GM21529 (cell line): ENCODE measurements around the gene AHNAK.

Experiments used
- ATAC-seq: cut with Tn5 transposase; IDR thresholded peaks from one replicate; pipeline ENCODE4 v1.9.1; 2021; ENCODE audit not compliant: unreplicated experiment

Gene AHNAK

DNA sequence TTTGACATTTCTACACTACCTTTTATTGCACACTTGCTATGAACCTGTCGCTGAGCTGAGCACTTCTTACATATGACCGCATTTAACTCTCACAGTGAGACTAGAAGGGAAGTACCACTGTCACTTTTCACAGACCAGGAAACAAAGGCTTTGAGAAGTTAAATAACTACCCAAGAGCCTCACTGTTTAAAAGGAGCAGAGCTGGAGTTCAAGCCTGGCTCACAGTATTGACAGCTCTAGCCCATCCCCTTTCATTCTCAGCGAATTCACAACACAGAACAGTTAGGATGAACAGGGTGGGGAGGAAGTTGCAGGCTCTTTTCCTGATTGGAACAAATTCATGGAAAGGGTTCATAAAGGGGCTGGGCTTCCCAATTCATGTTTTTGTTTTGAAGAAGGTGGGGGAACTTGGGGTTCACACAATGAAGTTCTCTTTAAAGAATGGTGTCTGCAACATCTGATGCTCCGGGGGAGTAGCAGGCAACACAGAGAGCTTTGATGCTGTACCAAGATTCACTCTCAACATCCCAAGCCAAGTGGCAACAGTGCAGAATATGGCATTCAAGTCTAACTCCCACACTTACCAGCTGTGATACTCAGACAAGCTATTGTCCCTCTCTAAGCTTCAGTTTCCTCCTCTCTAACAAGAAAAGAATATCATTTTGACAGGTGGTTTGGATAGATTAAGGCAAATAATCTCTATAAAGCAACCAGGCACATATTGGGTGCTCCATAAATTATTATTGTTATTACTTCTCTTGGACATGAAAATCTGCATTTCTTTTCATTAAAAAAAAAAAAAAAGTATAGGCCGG lies 110.6 kb downstream of the AHNAK start:
- ATAC-seq: no peak

DNA sequence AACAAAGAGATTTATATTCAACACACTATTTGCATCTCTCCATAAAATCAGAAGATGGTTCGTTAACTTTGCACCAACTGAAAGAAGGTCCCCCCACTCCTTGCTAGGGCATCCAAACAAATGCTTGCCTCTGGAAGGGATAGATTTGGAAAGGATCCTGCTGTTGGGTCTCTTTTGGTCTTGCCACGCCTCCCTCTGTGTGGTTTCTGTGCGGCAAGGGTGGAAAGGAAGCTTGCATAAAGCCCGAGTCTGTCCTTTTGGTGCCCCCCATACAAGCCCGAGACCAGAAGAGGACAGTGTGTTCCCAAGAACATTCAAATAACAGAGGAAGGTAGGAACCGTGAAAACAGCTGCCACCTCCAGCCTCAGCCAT lies 112.7 kb downstream of the AHNAK start:
- no peak for ATAC-seq

DNA sequence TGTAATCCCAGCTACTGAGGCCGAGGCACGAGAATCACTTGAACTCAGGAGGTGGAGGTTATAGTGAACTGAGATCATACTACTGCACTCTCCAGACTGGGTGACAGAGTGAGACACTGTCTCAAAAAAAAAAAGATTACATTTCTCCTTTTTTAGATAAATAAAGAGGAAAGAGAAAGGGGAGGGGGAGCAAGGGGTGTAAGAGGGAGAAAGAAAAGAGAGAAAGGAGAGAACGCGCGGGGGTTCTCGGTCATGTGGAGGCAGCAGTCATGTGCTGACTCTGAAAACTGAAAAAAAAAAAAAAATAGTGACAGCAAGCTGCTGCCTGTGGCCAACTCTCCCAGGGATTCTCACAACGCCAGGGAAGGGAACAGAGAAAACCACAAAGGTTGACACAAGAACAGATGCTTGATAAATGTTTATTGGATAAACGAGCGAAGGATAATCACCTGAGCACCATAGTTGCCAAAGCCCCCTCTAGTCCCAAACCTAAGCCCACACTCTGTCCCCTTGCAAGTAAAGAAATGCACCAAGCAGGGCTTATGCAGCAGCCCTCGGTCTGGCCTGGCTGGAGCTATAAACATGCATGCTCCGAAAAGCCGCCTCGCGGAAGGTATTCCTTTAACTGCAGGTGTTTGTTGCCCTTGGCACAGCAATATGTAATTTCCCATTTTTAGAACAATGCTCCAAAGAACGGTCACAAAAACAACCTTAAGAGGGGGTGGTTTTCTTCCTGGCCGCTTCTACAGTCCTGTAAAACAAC lies 113.3 kb downstream of the AHNAK start:
- no peak for ATAC-seq

DNA sequence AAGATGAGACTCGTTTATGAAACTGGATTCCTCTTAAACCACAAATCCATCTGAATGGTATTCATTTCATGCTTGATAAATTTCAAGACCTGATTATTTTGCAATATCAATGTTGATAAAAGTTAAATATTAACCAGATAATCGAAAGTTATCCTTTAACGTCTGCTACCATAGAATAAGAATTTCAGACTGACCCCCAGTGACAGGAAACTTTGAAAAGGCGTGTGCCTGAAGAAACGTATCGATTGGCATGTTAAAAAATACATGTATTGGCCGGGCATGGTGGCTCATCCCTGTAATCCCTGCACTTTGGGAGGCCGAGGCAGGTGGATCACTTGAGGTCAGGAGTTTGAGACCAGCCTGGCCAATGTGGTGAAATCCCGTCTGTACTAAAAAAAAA lies 113.9 kb downstream of the AHNAK start:
- no peak for ATAC-seq

DNA sequence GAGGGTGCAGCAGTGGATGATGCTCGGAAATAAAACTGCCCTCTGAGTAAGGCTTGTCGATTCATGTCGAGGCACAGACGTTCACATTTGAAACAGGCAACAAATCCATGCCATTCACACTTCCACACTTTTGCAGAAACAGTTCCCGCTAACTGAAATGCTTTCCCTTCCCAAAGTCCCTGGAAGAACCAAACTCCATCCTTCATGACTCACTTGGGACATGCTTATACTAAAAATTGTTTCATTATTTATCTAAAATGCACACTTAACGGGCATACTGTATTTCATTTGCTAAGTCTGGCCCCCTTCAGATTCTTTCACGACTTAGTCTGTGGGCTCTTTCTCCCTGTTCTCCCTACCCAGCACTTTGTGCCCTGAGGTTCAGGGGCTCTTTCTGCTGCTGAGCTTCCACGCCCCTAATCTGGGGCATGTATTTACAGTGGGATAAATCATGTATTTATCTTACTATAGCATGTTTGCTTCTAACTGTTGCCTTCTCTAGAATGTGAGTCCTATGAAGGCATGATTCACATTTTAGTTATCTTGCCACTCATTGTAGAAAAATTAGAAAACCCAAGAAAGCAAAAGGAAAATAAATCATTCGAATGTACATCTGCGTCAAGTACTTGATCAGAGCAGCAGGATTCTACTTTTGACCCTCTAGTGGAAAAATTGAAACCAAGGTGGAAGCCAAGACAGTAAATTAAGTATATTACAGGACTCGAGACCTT lies 115.3 kb downstream of the AHNAK start:
- no peak for ATAC-seq

DNA sequence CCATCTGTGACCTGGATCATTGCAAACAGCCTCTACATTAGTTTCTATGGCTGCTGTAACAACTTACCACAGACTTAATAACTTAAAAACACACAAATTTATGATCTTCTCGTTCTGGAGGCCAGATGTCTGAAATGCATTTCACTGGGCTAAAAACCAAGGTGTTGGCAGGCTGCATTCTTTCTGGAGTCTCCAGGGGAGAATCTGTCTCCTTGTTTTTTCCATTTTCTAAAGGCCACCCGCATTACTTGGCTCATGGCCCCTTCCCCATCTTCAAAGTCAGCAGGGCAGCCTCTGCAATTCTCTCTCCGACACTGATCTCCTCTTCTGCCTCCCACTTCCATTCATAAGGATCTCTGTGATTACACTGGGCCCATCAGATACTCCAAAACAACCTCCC lies 116.2 kb downstream of the AHNAK start:
- ATAC-seq: no peak

DNA sequence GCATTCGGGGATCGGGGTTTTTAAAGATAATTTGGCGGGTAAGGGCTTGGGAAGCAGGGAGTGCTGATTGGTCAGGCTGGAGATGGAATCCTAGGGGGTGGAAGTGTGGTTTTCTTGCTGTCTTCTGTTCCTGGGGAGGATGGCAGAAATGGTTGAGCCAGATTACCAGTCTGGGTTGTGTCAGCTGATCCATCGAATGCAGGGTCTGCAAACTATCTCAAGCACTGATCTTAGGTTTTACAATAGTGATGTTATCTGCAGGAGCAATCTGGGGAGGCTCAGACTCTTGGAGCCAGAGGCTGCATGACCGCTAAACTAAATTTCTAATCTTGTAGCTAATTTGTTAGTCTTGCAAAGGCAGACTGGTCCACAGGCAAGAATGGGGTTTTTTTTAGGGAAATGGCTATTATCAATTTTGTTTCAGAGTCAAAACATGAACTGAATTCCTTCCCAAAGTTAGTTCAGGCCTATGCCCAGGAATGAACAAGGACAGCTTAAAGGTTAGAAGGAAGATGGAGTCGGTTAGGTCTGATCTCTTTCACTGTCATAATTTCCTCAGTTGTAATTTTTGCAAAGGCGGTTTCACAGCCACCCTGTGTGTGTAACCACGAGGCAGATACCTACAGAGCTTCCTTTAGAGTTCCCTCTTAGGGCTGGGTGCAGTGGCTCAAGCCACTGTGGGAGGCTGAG lies 117.6 kb downstream of the AHNAK start:
- no peak for ATAC-seq

DNA sequence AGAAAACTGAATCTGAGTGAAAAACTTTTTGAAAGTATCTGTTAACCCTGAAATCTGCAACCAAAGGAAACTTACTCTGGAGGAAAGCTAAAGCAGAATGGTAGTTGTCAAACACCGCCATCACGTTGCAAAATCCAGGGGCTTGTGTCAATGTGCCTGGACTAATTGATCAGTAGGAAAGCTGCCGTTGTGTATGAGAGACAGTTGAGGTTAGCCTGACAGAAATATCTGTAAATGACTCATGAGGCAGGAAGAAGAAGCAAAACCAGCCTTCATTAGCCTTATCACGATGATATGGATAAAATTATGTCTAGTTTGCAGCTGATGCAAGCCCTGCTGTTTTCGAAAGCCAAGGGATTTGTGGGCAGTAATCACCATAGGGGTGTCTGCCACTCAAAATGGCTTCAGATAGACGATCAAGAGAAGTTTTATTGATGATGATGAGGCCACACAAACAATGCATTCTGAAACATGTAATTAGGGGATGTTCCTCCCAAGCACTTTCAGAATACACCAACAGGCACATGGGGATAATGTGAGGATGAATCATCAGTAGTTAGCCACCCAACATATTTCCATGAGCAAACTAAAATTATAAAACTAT lies 118.9 kb downstream of the AHNAK start:
- no peak for ATAC-seq

DNA sequence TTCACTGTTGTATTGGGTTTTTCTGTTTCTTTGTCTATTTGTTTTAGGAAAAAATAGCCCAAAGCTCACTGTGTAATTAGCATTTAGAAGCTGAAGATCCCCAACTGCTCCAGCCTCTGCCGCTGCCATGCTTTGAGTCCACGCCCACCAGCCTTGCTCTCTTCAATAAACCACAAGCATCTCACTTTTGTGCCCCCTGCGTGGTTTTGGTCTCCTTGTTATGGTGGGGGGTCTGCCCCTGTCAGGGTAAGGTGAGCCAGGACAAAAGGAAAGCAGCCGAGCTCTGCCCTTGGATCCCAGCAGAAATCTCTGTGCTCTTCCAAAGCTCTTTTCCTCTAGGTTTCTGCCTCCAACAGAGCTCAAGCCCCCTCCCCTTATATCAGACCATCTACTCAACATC lies 123.6 kb downstream of the AHNAK start:
- ATAC-seq: no peak

DNA sequence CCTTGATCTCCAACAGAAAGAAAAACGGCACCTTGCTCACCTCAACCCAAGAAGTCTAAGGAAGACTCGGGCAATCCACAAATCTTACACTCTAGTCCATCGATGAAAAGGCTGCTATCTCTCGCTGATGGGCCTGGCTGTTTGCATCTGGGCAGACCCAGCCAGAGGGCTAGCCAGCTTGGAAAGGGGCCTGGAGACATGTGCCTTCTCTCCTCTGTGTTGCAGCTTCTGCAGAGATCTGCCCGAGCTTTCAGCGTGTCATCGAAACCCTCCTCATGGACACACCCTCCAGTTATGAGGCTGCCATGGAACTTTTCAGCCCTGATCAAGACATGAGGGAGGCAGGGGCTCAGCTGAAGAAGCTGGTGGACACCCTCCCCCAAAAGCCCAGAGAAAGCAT lies 124.6 kb downstream of the AHNAK start:
- no peak for ATAC-seq

DNA sequence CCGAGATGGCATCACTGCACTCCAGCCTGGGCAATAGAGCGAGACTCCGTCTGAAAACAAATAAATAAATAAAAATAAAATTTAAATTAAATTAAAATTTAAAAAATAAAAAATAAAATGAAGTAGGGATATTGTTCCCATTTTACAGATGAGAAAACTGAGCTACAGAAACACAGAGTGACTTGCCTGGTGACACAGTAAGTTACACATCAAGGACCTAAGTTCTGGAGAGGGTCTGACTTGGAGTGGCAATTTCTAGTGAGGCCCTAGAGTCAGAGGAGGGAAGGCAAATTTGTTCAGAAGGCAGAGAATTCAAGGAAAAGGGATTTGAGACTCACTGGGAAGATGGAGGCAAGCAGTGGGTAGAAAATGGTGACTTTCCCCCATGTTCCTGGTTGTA lies 125.7 kb downstream of the AHNAK start:
- ATAC-seq: no peak

DNA sequence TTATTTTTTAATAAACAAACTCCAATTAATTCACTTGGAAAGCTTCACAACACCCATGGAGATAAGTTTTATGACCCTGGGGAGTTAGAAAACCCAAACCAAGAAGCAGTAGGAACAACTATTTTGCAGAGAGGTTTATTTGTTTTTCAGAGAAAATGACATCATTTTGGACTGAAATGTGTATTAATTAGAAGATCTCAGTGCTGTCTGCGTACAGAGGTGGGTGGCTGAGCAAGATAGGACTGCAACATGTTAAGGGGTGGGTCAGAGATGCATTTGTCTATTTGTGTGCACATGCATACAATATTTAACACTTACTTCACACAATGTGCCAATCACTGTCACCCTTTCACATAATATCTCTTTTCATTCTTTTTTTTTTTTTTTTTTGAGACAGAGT lies 126.7 kb downstream of the AHNAK start:
- ATAC-seq: no peak

DNA sequence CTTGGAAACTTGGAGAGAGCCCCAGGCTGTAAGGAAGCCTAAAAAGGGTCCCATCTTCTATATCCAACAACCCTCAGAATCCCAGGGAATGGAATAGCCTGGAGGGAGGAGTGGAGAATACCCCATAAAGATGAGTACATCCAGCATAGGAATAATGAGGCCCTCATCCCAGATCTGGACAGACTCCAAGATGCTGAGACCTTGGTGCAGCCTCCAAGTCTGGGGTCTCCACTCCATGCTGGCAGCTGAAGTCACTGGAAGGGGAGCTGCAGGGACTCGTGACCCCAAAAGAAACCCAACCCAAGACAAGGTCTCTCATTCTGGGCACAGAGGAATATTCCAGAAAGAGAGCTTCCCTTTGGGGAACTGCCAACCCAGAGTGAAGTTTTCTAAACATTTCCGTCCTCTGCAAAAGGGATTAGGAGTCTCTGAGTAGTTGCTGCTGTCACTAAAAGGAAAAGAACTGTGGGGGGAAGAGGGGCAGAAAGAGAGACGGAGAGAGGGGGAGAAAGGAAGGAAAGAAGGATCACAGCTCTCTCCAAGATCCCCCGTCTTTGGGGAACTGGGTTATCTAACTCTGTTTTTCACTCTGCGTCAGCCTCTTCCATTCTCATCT lies 127.2 kb downstream of the AHNAK start:
- no peak for ATAC-seq

DNA sequence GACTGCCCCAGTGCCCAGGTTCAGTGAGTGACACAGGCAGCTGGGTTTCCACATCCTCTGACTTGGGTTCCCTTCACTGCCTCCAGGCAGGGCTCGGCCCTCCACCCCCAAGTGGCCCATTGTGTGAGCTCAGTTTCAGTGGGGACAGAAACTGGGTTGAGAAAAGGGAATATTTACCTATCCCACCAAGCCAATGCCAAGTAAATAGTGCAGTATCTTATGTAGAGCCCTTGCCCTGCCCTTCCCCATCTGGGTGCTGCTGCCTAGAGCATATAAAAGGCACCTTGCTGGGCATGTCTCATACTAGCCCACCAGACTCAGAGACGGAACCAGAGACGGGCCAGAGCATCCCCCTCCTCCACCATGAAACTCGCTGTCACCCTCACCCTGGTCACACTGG lies 127.9 kb downstream of the AHNAK start, which contains the start of gene SCGB1A1:
TSS of gene SCGB1A1 (plus strand) at position 301 of the 400 bp plus-strand sequence. CDS start at position 364, 63 bp downstream.
- ATAC-seq: no peak

DNA sequence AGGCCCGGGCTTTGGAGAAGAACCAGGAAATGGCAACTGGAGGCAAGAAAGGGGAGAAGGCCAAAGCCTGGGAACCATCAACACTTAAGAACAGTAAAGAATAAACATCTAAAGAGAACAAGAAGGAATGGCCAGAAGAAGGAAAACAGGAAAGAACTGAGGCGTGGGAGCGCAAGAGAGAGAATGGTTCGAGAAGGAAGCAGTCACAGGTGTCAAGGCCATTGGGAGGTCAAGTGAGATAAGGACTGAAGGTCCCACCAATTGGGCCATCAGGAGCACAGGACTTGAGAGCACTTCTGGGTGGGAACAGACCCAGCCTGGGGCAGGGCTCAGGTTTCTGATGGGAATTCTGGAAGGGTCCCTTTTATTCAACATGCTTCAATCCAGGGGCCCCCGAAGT lies 128.5 kb downstream of the AHNAK start:
- ATAC-seq: no peak

DNA sequence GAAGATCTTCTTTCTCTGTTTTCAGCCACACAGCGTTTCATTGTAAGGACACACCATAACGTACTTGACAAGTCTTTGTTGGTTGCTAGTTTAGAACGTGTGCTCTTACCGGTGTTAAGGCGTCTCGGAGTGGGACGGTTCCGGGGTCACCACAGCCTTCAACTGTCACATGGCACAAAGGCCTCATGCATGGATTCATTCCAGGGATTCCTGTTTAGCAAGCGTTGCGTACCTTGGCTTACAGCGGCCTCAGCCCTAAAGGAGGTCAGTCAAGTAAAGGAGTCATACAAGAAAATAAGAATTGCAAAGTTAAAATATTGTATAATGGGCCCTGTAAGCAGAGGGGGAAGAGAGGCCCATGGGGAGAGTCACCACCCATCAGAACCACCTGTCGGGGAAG lies 130.0 kb downstream of the AHNAK start:
- ATAC-seq: no peak

DNA sequence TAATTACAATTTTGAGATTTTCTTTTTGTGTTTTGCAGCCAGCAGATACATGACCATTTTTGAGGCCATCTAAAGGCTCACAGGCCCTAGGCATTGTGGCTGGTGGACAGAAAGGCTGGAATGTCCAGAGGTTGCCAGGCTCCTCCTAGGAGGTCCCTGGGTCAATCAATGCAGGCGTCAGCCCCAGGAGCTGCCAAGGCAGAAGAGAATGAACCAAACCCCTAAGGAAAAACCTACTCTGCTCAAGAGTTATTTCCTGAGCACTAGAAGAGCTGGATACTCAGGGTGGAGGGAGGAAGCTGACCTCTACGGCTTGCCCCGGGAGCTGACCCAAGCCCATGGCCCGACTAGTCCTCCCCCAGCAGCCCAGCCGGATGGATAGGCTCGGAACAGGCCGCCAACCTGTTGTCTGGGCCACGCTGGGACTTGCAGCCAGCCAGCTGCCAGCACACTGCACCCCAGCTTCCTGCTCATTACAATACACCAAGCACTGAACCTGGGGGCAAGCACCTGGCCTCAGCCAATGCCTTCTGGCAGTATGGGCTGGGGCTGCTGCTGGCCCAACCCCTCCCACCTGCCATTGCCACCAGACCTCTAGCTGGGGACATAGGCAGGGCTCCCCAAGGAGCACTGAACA lies 133.4 kb downstream of the AHNAK start:
- ATAC-seq: no peak

DNA sequence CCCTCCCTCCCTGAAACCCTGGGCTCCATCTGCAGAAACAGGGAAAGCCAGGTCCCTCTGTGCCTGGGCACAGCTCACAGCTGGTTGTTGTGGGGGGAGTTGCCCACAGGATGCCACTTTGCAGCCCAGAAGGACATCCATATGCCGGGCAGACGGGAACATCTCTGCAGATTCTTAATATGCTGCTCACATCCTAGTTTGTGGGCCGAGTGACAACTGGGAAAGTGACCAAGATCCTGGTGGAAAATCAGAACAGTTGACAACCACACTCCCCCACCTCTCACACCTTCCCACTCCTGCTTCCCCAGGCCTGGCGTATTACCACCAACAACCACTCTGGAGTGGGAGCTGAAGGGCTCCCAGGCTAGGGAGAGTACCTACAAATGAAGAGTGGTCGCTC lies 135.1 kb downstream of the AHNAK start:
- no peak for ATAC-seq

DNA sequence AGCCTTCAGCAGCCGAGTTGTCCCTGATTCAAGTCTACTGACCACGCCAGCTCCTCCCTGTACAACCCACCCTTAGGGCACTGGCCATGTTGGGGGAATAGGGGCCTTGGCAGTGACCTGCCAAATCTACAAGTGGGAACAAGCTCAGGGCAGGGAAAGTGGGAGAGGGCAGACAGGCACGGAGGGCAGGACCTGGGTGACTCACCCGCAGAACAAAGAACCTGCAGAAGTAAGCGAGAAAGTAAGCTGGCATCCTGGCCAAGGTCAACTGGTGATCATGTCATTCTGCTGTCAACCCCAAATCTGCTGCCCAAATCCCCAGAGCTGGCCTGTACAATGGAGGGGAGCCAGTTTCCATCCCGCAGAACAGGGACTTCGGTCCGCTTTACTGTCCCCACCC lies 135.6 kb downstream of the AHNAK start:
- no peak for ATAC-seq

DNA sequence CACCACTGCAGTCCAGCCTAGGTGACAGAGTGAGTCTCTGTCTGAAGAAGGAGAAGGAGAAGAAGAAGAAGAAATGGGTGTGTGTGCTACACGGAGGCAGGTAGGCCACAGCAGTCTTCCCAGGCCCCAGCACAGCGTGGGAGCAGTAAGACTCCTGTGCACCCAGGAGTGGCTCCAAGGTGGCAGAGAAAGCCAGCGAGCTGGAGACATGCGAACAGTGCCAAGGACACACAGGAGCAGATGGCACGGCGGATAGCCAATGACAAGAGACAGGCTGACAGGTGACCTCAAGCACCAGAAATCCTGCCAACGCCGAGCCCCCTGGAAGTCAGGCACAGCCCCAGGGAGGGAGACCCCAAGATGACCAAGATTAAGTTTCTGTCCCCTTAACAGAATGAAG lies 136.8 kb downstream of the AHNAK start:
- no peak for ATAC-seq
